Osteocyte (in vitro differentiated cells): ENCODE results near the gene MT1E. TPM values are rescaled to one million over a fixed set of nuclear protein-coding genes. Genes with fewer than 3 reads are reported as not detected.

Experiments
- DNase-seq: peaks from one replicate; pipeline ENCODE4 v3.0.0; 2021; ENCODE audit warnings: mixed read lengths; ENCODE audit not compliant: unreplicated experiment; ENCODE audit errors: extremely low spot score
- H3K27ac Mint-ChIP-seq: one replicate; pipeline ENCODE4 v1.8.0; 2021; ENCODE audit warnings: mild to moderate bottlenecking, mixed read lengths; ENCODE audit not compliant: unreplicated experiment
- H3K27me3 Mint-ChIP-seq: one replicate; pipeline ENCODE4 v1.8.0; 2021; ENCODE audit warnings: mixed read lengths; ENCODE audit not compliant: unreplicated experiment
- H3K36me3 Mint-ChIP-seq: one replicate; pipeline ENCODE4 v1.8.0; 2021; ENCODE audit warnings: mixed read lengths; ENCODE audit not compliant: unreplicated experiment
- H3K4me1 Mint-ChIP-seq: one replicate; pipeline ENCODE4 v1.8.0; 2021; ENCODE audit warnings: mixed read lengths; ENCODE audit not compliant: unreplicated experiment
- H3K4me3 Mint-ChIP-seq: one replicate; pipeline ENCODE4 v1.8.0; 2021; ENCODE audit warnings: mild to moderate bottlenecking, moderate library complexity, mixed read lengths; ENCODE audit not compliant: unreplicated experiment
- H3K9me3 Mint-ChIP-seq: one replicate; pipeline ENCODE4 v1.8.0; 2021; ENCODE audit warnings: mixed read lengths; ENCODE audit not compliant: unreplicated experiment
- CTCF ChIP-seq: fragments of 200-600 bp; sonication (generic); IDR thresholded peaks from 2 replicates; pipeline ENCODE4 v1.5.0; 2021; ENCODE audit warnings: antibody characterized with exemption, mild to moderate bottlenecking, moderate library complexity
- total RNA-seq: library from RNA; stranded (reverse); gene quantifications from 2 replicates; pipeline ENCODE4 v1.2.1, GENCODE V29; 2021

Gene MT1E
- total RNA-seq, 1 donor from 2014 or later, result 37.5 TPM

GRCh38 chr16:56623637-56624036 is 1.9 kb upstream of the MT1E start:
- Mint-ChIP-seq H3K27me3 (no peaks in the 10 kb centered on the region), H3K4me3 (no peak overlapping the region)
- no peak for TF ChIP-seq CTCF

GRCh38 chr16:56625943-56626654 is 518 bp downstream of the MT1E start:
- Mint-ChIP-seq H3K36me3 (no peaks in the 10 kb centered on the region), H3K9me3 (no peaks in the 10 kb centered on the region), H3K27ac (peak overlapping the region; percentile 68), H3K27me3 (no peaks in the 10 kb centered on the region), H3K4me1 (peaks cover 34% of the 10 kb centered on the region), H3K4me3 (peak overlapping the region; percentile 79)
- DNase-seq, result no peak
- TF ChIP-seq CTCF, result no peak

More at GRCh38 chr16:56623637-56624036, 1.9 kb upstream of the MT1E start:
- Mint-ChIP-seq H3K4me1 (peaks cover 33% of the 10 kb centered on the region), H3K9me3 (no peaks in the 10 kb centered on the region), H3K27ac (no peak overlapping the region), H3K36me3 (no peaks in the 10 kb centered on the region)
- no peak for DNase-seq

- TF ChIP-seq CTCF, result no peak
- DNase-seq, result no peak
- Mint-ChIP-seq H3K4me3 (peak overlapping the region; percentile 79), H3K27ac (peak overlapping the region; percentile 68), H3K9me3 (no peaks in the 10 kb centered on the region), H3K36me3 (no peaks in the 10 kb centered on the region), H3K4me1 (peaks cover 32% of the 10 kb centered on the region), H3K27me3 (no peaks in the 10 kb centered on the region)
These were observed 1.1 kb downstream of the MT1E start for GRCh38 chr16:56626685-56627084.

GRCh38 chr16:56628486-56629350 is 3.1 kb downstream of the MT1E start:
- TF ChIP-seq CTCF, result no peak
- Mint-ChIP-seq H3K27ac (no peak overlapping the region), H3K27me3 (peaks cover 4% of the 10 kb centered on the region)

GRCh38 chr16:56629531-56629930 is 4.0 kb downstream of the MT1E start:
- TF ChIP-seq CTCF, result no peak
- Mint-ChIP-seq H3K4me3 (no peak overlapping the region), H3K36me3 (no peaks in the 10 kb centered on the region), H3K4me1 (peaks cover 44% of the 10 kb centered on the region), H3K9me3 (no peaks in the 10 kb centered on the region), H3K27me3 (peaks cover 11% of the 10 kb centered on the region), H3K27ac (no peak overlapping the region)
- DNase-seq, result no peak

More at GRCh38 chr16:56628486-56629350, 3.1 kb downstream of the MT1E start:
- Mint-ChIP-seq H3K36me3 (no peaks in the 10 kb centered on the region), H3K9me3 (no peaks in the 10 kb centered on the region), H3K4me3 (no peak overlapping the region), H3K4me1 (peaks cover 40% of the 10 kb centered on the region)
- no peak for DNase-seq
